HG03095 (cell line): ENCODE measurements around the gene IFI44.

Experiments used
- ATAC-seq: cut with Tn5 transposase; IDR thresholded peaks from one replicate; pipeline ENCODE4 v1.9.1; 2021; ENCODE audit warnings: moderate library complexity; ENCODE audit not compliant: unreplicated experiment

Gene IFI44

DNA sequence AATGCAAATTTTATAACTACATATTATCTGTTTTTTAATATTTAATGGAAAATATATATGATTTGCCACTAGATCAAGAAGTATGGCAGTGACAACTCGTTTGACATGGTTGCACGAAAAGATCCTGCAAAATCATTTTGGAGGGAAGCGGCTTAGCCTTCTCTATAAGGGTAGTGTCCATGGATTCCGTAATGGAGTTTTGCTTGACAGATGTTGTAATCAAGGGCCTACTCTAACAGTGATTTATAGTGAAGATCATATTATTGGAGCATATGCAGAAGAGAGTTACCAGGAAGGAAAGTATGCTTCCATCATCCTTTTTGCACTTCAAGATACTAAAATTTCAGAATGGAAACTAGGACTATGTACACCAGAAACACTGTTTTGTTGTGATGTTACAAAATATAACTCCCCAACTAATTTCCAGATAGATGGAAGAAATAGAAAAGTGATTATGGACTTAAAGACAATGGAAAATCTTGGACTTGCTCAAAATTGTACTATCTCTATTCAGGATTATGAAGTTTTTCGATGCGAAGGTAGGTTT lies 556 bp downstream of the IFI44 start:
- no peak for ATAC-seq

DNA sequence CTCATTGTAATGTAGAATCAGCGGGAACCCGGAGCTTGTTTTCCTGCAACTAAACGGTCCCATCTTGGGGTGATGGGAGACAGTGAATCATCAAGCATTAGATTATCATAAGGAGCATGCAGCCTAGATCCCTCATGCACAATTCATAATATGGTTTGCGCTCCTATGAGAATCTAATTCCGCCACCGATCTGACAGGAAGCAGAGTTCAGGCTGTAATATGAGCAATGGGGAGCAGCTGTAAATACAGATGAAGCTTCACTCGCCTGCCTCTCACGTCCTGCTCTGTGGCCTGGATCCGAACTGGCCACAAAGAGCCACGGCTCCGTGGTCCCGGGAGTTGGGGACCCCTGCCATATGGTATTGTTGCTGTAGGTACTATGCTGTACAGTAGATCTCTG lies 1.6 kb downstream of the IFI44 start:
- peak; percentile 55 for ATAC-seq

DNA sequence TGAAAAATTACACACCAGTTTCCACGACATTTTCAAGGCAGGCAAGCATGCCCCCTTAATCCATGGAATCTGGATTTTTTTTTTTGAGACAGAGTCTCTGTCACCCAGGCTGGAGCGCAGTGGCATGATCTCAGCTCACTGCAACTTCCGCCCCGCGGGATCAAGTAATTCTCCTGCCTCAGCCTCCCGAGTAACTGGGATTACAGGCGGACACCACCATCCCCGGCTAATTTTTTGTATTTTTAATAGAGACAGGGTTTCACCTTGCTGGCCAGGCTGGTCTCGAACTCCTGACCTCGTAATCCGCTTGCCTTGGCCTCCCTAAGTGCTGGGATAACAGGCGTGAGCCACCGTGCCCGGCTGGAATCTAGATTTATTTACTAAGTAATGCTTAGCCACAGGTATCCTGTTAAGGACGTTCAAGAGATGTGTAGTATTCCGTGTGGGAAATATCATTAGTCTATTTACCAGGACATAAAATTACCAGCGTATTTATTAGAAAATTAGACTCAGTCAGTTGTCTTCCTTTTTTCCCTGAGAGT lies 2.5 kb downstream of the IFI44 start:
- ATAC-seq, result no peak

DNA sequence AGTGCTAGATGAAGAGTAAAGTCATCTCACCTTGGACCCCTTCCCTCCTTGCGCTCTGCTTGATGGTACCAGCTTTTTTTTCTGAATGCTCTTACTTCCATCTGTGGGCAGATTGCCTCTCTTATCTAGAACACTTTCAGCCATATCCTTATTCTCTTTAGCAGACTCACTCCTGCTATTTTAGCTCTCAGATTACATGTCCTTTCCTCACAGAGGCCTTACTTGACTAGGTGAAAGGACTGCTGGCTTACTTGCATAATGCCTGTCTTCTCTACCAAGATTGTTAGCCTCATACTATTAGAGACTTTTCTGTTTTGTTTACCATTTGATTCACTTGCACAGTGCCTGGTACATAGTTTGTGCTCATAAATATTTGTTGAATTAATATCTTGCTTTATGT lies 9.3 kb downstream of the IFI44 start:
- ATAC-seq, result no peak

DNA sequence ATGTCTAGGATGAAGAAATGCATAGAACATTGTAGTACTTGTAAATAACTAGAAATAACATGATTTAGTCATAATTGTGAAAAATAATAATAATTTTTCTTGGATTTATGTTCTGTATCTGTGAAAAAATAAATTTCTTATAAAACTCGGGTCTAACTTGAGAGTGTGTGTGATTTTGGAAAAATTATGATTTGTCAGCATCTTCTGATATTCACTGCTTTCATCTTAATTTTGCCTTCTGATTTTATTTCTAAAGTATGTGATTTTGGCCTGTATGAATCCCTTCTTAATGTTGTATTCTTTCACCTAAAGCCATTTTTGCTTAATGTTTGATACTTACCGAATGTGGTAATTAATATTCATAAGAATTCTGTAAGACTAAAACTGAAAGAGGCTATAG lies 14.3 kb downstream of the IFI44 start:
- no peak for ATAC-seq

DNA sequence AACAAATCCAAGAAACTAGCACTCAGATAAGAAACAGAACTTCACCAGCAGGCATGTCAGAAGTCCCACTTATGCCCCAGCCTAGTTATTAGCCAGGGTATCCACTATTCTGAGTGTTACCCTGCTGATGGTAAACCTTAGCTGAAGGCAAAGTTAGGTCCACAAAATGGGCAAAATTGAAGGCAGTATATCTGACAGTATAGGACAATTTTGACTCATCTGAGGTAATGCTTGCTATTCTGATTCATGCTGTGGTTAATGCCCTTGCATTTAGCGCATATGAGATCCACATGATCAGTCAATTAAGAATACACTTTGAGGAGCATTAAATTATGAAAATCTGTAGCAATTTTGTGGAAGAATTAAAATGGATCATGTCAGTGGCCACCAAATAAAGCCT lies 15.1 kb downstream of the IFI44 start:
- no peak for ATAC-seq

DNA sequence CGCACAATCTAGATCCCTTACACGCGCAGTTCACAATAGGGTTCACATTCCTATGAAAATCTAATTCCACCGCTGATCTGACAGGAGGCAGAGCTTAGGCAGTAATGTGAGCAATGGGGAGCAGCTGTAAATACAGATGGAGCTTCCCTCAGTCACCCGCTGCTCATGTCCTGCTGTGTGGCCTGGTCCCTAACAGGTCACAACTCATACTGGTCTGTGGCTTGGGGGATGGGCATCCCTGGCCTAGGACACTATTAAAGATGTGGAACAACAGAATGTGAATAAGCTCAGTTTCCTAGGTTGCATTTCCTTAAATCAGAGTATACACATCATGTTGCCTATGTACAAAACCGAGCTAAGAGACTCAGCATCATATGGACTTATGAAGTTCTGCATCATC lies 16.2 kb downstream of the IFI44 start:
- no peak for ATAC-seq

DNA sequence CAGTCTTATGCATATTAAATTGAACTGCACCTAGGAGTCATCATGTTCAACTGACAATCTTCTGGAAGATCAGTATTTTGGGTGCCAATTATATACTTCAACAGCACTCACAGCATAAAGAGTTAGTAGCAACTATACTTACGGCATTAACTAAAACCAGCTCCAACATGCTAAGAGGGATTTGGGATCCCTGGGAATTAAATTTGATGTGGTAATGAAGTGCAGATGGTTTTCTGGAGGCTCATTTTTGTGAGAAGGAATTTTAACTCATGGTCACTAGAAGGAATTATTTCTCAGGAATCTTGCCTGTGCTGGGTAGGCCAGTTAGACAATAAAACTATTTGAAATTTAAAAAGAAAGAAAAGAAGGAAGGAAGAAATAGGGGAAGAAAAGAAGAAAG lies 18.3 kb downstream of the IFI44 start:
- no peak for ATAC-seq

DNA sequence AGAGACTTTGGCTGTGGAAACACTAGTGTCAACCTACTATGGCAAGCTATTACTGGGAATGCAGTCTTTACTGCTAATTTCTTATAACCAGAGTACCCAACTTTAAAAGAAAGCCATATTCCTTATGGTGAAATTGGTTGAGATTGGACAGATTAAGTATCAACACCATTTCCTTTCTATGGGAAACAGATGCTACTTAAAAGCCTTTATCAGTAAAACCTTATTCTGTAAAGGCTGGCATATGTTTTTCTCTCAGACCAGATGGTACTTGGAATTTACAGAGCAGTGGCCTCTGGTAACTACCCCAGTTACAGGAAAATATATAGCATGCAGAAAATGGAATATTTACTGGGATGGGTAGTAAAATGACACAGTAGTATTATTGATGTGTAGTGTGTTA lies 18.8 kb downstream of the IFI44 start:
- ATAC-seq, result no peak

DNA sequence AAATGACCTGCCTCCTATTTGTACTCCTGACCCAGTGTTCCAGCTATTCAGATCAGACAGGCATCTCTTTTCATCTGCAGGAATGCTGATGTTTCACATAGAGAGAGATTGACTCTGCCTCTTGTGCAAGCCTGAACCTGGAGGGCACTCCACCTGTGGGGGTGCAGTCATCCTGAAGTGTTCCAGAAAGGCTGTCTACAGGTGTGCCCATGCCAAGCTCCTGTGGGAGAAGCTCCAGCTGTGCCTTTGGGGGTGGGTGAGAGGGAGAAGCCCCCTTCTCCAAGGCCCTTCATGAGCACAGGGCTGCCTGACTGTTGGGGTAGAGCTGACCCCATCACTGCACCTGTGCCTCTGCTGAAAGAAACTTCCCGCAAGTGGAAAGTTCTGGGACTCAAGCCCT lies 22.8 kb downstream of the IFI44 start:
- ATAC-seq, result no peak

DNA sequence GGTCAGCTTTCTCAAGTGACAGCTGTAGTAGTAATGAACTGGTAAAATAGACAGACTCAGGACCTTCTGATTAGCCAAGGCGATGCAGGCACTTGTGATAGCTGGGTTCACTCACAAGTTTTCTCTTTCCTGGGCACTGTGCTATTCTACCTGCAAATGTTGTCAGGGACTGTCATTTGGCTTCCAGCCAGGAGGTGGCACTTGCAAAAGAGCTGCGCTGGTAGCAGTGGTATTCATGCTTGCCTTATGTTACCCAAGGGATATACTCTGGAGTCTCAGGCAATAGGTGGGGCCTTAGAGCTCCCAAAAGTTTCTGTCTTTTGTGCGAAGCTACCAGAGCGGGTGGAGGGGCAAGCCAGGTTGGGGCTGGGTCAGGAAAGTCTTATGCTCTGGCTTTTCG lies 23.5 kb downstream of the IFI44 start:
- ATAC-seq, result no peak

DNA sequence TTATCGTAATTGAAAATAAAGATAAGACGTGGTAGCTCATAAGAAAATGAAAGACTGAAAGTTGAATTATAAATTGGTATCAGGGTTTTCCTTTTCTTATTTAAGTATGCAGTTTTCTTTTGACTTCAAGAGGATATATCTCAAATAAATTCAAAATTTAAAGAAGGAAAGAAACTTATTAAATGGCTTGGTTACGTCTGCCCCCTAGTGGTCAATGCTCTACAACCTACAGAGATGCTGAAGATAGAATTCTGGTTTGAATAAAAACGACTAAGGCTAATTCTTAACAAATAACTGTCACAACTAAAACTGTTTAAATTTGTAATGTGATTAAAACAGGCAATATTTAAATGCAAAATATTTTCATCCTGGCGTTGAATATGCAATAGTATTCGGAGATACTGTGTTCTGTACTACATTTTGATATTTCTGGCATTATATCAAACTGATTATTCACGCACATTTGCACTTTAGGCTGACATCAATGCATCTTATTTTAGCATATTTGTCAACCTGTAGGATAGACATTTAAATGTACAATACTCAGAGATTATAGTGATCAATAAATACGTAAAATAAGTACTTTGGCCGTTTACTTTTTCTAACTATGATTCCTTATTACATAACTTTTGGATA lies 26.8 kb downstream of the IFI44 start:
- no peak for ATAC-seq

DNA sequence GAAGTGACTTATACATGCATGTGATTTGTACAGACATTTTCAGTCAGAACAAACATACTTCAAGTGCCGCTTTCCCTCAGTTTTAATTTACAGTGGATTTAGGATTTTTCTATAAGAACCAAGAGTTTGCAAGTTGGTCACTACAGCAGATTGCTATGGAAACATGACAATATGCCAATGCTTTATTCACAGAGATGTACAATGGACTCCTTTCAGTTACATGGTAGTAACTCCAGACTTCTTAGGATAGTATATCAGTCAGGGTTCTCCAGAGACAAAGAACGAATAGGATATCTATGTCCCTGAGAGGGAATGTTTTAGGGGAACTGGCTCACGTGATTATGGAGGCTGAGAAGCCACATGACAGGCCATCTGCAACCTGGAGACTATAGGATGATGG lies 27.4 kb downstream of the IFI44 start:
- ATAC-seq, result no peak

DNA sequence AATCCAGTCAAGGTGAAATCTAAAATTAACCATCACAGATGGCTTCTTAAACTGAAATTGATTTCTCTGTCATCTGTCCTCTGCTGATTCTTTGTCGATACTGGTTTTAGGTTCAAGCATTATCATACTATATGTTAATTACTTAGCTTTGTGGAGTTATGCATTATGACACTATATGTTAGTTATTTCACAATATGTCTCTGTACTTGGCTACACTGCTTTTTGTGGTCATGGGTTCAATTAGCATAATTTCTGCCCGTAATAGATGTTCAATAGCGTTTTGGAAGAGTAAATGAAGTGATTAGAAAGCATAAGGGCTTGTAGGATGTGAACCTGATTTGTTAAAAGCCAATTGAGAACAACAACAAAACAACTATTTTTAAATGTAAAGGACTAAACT lies 28.2 kb downstream of the IFI44 start:
- no peak for ATAC-seq

DNA sequence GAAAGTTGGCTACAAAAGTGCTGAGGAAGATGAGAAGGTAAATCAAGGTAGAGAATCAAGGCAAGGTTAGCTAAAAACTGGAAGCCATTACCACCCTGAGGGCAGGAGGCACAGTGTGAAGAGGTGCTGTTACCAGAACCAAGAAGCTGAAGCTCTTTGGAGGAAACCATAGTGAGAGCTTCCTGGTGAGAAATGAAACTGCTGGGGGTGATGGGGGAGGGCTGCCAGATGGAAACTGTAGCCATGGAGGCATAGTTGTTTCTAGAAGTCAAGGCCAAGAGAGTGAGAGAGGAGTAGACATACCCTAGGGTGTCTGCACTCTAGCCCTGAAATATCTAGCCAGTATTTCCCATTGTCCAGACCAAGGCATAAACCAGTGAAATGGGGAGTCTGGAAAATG lies 28.7 kb downstream of the IFI44 start:
- peak; percentile 65 for ATAC-seq

DNA sequence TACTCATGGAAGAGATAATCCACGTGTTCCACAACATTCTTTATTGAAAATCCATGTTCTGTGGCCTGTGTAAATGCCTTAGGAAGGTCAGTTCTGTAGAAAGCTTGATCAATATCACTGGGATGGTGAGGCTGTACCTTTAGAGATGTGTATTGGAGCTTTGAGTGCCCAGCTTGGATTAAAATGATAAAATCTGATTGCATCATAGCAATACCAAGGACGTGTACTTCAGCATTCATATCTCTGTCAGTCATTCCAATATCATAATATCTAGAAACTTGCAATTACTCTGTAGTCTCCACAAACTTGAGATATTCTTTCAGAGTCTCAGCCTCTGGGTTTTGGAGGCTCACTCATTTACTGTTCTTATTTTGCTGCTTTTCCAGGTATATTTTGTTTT lies 31.6 kb downstream of the IFI44 start:
- ATAC-seq, result no peak

DNA sequence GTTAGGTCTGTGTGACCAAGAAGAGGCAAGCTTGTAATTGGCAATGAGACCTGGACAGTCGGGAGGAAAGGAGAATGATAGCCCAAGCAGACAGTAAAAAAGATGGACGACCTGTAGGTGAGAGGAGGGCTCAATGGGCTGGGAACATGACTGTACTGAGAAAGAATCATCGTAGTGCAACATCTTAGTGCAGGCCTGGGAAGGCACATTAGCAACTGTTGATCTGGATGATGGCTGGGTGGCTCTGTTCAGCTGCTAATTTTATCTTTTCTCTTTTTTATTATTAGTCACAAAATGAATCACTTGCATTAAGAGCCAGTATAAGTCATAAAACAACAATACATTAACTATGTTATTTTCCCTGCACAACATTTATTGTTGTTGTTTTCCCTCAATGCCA lies 32.9 kb downstream of the IFI44 start:
- no peak for ATAC-seq

DNA sequence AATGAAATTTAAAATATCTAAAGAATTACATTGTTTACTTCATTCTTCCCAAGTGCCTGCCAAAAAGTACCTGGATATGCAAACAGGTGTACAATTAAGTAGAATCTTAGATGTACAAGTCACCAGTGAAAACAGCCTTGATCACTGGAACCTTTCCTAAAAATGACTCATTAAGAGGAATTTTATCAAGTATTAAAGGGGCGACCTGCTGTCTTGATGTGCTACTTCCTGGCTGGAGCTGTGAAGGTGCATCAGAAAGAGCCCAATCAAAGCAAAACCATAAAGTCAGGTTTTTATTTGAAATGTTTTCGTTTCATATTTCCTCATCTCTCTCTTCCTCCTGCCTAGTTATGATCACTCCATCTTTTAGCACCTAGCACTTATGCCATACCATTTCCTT lies 33.4 kb downstream of the IFI44 start:
- no peak for ATAC-seq

DNA sequence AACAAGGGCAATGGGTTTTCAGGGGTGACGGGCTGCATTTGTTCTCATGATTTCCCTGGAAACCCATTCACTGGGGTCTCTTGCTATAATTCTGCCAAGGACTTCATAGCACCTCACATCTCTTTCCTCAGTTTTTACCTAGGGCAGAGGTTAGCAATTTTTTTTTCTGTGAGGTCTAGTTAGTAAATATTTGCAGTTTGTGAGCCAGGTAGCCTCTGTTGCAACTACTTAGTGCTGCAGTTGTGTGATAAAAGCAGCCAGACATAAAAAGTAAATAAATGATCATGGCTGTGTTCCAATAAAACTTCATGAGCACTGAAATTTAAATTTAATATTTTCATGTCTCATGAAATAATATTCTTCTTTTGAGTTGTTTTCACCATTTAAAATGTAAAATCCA lies 37.7 kb downstream of the IFI44 start:
- no peak for ATAC-seq

DNA sequence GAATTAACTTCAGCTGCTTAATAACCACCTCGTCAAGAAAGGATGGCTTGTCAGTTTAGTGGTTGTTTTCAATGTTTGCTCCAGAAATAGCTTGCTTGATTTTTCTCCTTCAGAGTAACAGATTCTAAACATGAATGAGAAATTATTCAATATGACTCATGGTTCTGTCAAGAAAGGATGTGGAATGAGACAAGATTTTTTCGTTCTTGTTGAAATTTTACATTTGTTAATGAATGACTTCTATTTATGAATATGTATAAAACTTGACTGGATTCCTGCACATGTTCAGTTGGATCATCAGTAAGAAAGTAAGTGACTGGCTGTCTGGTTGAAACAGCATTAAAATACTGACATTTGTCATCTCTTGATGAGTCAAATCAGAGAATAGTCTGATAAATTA lies 38.3 kb downstream of the IFI44 start:
- no peak for ATAC-seq

DNA sequence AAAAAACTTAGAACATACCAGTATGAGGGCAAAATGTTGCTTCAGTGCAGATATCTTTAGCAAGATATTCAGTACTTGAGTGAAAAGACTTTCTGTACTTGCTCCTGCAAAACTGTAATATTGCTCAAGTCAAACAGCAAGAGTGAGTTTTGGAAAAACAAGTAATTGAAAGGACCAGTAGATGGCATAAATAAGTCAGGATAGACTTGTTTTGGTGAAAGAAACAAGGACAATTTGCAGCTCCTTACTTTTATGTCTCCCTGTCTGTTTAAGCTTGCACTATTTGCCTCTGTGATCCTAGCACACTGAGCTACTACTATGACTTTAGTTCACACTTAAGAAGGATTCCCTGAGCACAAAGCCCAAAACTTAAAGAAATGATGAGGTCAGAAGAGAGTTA lies 39.1 kb downstream of the IFI44 start:
- no peak for ATAC-seq

DNA sequence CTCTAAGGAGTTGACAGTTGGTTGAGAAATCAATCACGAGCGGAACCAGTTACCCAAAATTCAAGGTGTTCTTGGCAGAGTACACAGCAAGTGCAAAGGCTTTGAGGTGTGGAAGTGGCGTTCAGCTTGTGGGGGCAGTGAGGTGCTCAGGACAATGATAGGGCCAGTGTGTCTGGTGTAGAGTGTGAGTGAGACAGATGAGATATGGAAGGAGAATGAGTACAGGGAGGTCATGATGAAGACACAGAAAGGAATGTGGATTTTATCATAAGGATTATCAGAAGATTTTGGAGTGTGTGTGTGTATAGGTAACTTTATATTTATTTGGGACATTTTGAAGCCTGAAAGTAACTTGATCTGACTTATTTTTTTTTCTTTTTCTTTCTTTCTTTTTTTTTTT lies 40.9 kb downstream of the IFI44 start:
- ATAC-seq, result no peak
